Calu3 (cell line): ENCODE data around the gene NPVF. TPM values are rescaled to one million over a fixed set of nuclear protein-coding genes. Genes with fewer than 3 reads are reported as not detected.
A peak's percentile ranks its signal among the peaks of the same experiment; 100 is the strongest.

ENCODE experiments used
- BruUV-seq: library from RNA; stranded (reverse); fragments of 400-500 nt; replicated peaks from 2 replicates; lab custom pipeline; 2021; lab: Mats Ljungman, UMichigan
- CTCF ChIA-PET: fragments of 300-600 bp; sonication (Branson Sonifier 250); formaldehyde crosslinking; loops from one replicate; lab custom pipeline; 2022; ENCODE audit warnings: antibody characterized with exemption; lab: Charles Lee
- DNase-seq: peaks from one replicate; pipeline ENCODE4 v3.0.0; 2022
- H3K27ac Mint-ChIP-seq: one replicate; pipeline ENCODE4 v1.8.0; 2022; ENCODE audit warnings: mixed read lengths; ENCODE audit not compliant: unreplicated experiment
- H3K27me3 Mint-ChIP-seq: one replicate; pipeline ENCODE4 v1.8.0; 2022; ENCODE audit warnings: mixed read lengths; ENCODE audit not compliant: unreplicated experiment
- H3K36me3 Mint-ChIP-seq: one replicate; pipeline ENCODE4 v1.8.0; 2022; ENCODE audit warnings: mild to moderate bottlenecking, moderate library complexity, mixed read lengths; ENCODE audit not compliant: insufficient read depth, unreplicated experiment
- H3K4me1 Mint-ChIP-seq: one replicate; pipeline ENCODE4 v1.8.0; 2022; ENCODE audit warnings: mild to moderate bottlenecking, low read depth, mixed read lengths; ENCODE audit not compliant: unreplicated experiment
- H3K4me3 Mint-ChIP-seq: one replicate; pipeline ENCODE4 v1.8.0; 2022; ENCODE audit warnings: mild to moderate bottlenecking, low read depth, moderate library complexity, mixed read lengths; ENCODE audit not compliant: unreplicated experiment
- H3K9me3 Mint-ChIP-seq: one replicate; pipeline ENCODE4 v1.8.0; 2022; ENCODE audit warnings: low read depth, mixed read lengths; ENCODE audit not compliant: unreplicated experiment
- intact Hi-C: fragments of 100-400 bp; cut with micrococcal nuclease; formaldehyde crosslinking; loops from one replicate; pipeline ENCODE4 v1.10.0; 2022; ENCODE audit not compliant: unreplicated experiment
- total RNA-seq: library from RNA; stranded (reverse); gene quantifications from 2 replicates; pipeline ENCODE4 v1.2.3, GENCODE V29; 2022
- TF ChIP-seq, protein P1 (sequence below): fragments of 200-600 bp; IDR thresholded peaks from one replicate; pipeline ENCODE4 v1.8.0; 2022; ENCODE audit warnings: antibody characterized with exemption; ENCODE audit not compliant: unreplicated experiment

The NPVF gene
- total RNA-seq, 1 experiment from 2014 or later = not detected

GRCh38 chr7:25187932-25188331 lies 40.4 kb downstream of the NPVF start:
- H3K4me3 Mint-ChIP-seq = no peak overlapping the region
- H3K4me1 Mint-ChIP-seq = no peaks in the 10 kb centered on the region
- DNase-seq = no peak
- CTCF ChIA-PET = interaction anchor here (1.5 kb wide), 1 partner anchor 8 kb away, joined by 4 read pairs; a partner anchor contains a TSS
- no peak overlapping the region for H3K27ac Mint-ChIP-seq
- no TSS peak for BruUV-seq
- no peaks in the 10 kb centered on the region for H3K9me3 Mint-ChIP-seq
- H3K36me3 Mint-ChIP-seq = no peaks in the 10 kb centered on the region
- intact Hi-C loops = no loop called here
- H3K27me3 Mint-ChIP-seq = peaks cover 8% of the 10 kb centered on the region
- TF ChIP-seq, protein P1, sequence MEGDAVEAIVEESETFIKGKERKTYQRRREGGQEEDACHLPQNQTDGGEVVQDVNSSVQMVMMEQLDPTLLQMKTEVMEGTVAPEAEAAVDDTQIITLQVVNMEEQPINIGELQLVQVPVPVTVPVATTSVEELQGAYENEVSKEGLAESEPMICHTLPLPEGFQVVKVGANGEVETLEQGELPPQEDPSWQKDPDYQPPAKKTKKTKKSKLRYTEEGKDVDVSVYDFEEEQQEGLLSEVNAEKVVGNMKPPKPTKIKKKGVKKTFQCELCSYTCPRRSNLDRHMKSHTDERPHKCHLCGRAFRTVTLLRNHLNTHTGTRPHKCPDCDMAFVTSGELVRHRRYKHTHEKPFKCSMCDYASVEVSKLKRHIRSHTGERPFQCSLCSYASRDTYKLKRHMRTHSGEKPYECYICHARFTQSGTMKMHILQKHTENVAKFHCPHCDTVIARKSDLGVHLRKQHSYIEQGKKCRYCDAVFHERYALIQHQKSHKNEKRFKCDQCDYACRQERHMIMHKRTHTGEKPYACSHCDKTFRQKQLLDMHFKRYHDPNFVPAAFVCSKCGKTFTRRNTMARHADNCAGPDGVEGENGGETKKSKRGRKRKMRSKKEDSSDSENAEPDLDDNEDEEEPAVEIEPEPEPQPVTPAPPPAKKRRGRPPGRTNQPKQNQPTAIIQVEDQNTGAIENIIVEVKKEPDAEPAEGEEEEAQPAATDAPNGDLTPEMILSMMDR = no peak

DNA sequence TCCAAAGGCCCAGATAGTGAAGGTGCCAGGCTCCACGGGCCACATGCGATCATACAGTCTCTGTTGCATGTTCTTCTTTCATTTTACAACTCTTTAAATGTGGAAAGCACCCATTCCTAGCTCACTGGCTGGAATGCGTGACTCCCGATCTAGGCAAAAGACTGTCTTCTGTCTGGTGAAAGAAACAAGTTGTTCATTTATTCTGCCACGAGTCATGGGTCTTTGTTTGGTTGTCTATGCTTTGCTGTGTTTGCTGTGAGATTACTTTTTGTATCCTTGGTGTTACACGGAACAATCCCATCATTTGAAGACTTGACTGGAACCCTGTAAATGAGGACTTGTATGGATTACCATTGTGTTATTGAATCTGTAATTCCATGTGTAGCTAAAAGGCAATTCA lies 41.9 kb downstream of the NPVF start:
- Mint-ChIP-seq H3K4me1 (no peaks in the 10 kb centered on the region), H3K36me3 (no peaks in the 10 kb centered on the region), H3K27me3 (peaks cover 8% of the 10 kb centered on the region), H3K4me3 (no peak overlapping the region), H3K27ac (no peak overlapping the region), H3K9me3 (no peaks in the 10 kb centered on the region)
- no peak for DNase-seq
- intact Hi-C loops = no loop called here
- CTCF ChIA-PET = no interaction called here
- BruUV-seq = no TSS peak
- TF ChIP-seq, protein P1 = no peak

DNA sequence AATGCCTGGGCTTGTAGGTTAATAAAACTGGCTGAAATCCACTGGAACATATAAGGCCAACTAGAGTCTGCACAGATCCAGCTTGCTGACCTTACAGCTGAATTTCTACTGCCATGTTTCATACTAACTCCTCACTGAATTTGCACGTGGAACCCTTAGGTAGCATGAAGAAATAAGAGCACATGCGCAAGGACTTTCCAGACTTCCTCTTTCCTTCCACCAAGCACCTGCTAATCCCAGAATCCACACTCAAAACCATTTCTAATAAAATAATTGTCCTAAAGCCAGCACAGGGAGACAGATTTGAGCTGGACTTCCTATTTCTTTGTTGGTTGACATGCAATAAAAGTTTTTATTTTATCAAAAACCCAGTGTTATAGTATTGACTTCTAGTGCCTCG lies 46.8 kb downstream of the NPVF start:
- no peak for DNase-seq
- H3K36me3 Mint-ChIP-seq = peaks cover 22% of the 10 kb centered on the region
- peaks cover 8% of the 10 kb centered on the region for H3K27me3 Mint-ChIP-seq
- peak overlapping the region; percentile 83 for H3K4me3 Mint-ChIP-seq
- H3K27ac Mint-ChIP-seq = no peak overlapping the region
- TF ChIP-seq, protein P1 = no peak
- no peaks in the 10 kb centered on the region for H3K9me3 Mint-ChIP-seq
- CTCF ChIA-PET = no interaction called here
- no TSS peak for BruUV-seq
- H3K4me1 Mint-ChIP-seq = no peaks in the 10 kb centered on the region
- intact Hi-C loops = no loop called here

DNA sequence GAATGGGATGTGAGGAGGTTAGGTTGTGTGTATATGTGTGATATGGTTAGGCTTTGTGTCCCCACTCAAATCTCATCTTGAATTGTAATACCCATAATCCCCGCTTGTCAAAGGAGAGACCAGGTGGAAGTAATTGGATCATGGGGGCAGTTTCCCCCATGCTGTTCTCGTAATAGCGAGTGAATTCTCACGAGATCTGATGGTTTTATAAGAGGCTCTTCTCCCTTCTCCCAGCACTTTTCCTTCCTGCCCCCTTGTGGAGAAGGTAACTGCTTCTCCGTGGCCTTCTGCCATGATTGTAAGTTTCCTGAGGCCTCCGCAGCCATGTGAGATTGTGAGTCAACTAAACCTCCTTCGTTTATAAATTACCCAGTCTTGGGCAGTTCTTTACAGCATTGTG lies 47.3 kb downstream of the NPVF start:
- intact Hi-C loops = loop anchor here (1.0 kb wide), 1 partner anchor 35 kb away; no protein-coding TSS in a partner anchor
- CTCF ChIA-PET = interaction anchor here (0.9 to 1.5 kb wide), 11 partner anchors 8 to 133 kb away, joined by 3 to 45 read pairs (median 4); partner anchors contain the start of gene CYCS
- H3K4me3 Mint-ChIP-seq = peak overlapping the region; percentile 83

More for the DNA sequence above, 47.3 kb downstream of the NPVF start:
- TF ChIP-seq, protein P1 = no peak
- Mint-ChIP-seq H3K4me1 (no peaks in the 10 kb centered on the region), H3K27me3 (peaks cover 8% of the 10 kb centered on the region), H3K9me3 (no peaks in the 10 kb centered on the region), H3K27ac (no peak overlapping the region), H3K36me3 (peaks cover 22% of the 10 kb centered on the region)
- no TSS peak for BruUV-seq
- DNase-seq = no peak
